EH (cell line): Measurements from ENCODE around the gene IQCE.

Source experiments
- DNase-seq: peaks from one replicate; pipeline ENCODE4 v3.0.0-alpha.2; 2015; ENCODE audit warnings: low read depth

IQCE gene

GRCh38 chr7:2634267-2635145 is 75.7 kb downstream of the IQCE start:
- DNase-seq: no peak

GRCh38 chr7:2635148-2635668 is 76.4 kb downstream of the IQCE start:
- no peak for DNase-seq

- peak; percentile 82 for DNase-seq
Observed at GRCh38 chr7:2635810-2636701, 77.3 kb downstream of the IQCE start.

GRCh38 chr7:2637066-2637471 is 78.3 kb downstream of the IQCE start:
- no peak for DNase-seq

- DNase-seq: no peak
Observed at GRCh38 chr7:2637505-2638223, 78.9 kb downstream of the IQCE start.

- peak; percentile 88 for DNase-seq
Observed at GRCh38 chr7:2638224-2638991, 79.6 kb downstream of the IQCE start.

- DNase-seq: no peak
Observed at GRCh38 chr7:2639181-2639681, 80.5 kb downstream of the IQCE start.

- no peak for DNase-seq
Observed at GRCh38 chr7:2639695-2640481, 81.1 kb downstream of the IQCE start.

GRCh38 chr7:2640482-2640830 is 81.7 kb downstream of the IQCE start:
- DNase-seq: no peak

- DNase-seq: no peak
Observed at GRCh38 chr7:2640846-2641316, 82.1 kb downstream of the IQCE start.

GRCh38 chr7:2641406-2642393 is 82.9 kb downstream of the IQCE start:
- peak; percentile 99 for DNase-seq

GRCh38 chr7:2643386-2644219 is 84.8 kb downstream of the IQCE start:
- no peak for DNase-seq

- DNase-seq: no peak
Observed at GRCh38 chr7:2644220-2644561, 85.4 kb downstream of the IQCE start.

GRCh38 chr7:2644562-2645273 is 85.9 kb downstream of the IQCE start:
- no peak for DNase-seq

- DNase-seq: peak; percentile 61
Observed at GRCh38 chr7:2645274-2645868, 86.6 kb downstream of the IQCE start.

GRCh38 chr7:2646336-2646679 is 87.5 kb downstream of the IQCE start:
- DNase-seq: no peak
